Natural killer cell (primary cell): ENCODE measurements around the gene SPSB3. TPM values are rescaled to one million over a fixed set of nuclear protein-coding genes. Genes with fewer than 3 reads are reported as not detected.

Experiments used
- ATAC-seq, 3 donors: fragments of 150-1000 bp in 2 of 3; fragments of 200-7000 bp in 1 of 3; cut with Tn5 transposase; 1 replicate in 1 of 3; 2 replicates in 2 of 3; pipeline ENCODE4 v1.10.0; 2021; ENCODE audit warnings: mild to moderate bottlenecking in 2 of 3, moderate library complexity in 2 of 3
- DNase-seq, 2 donors: peaks; one replicate each; pipeline versions ENCODE4 v3.0.0 to v3.0.0-alpha.2; 2013 to 2021; ENCODE audit warnings: mixed read lengths in 1 of 2
- H3K27ac ChIP-seq: one replicate; pipeline ENCODE4 v1.5.1; 2013; ENCODE audit warnings: mild to moderate bottlenecking, low read length
- H3K27me3 ChIP-seq: one replicate; pipeline ENCODE4 v1.6.1; 2013; ENCODE audit warnings: low read length; ENCODE audit not compliant: control insufficient read depth, insufficient read depth
- H3K36me3 ChIP-seq: one replicate; pipeline ENCODE4 v1.6.1; 2013; ENCODE audit warnings: low read length; ENCODE audit not compliant: control insufficient read depth, insufficient read depth
- H3K4me1 ChIP-seq: one replicate; pipeline ENCODE4 v1.6.1; 2013; ENCODE audit warnings: low read length; ENCODE audit not compliant: control insufficient read depth, insufficient read depth
- H3K4me3 ChIP-seq: one replicate; pipeline ENCODE4 v1.5.1; 2013; ENCODE audit warnings: low read length
- H3K9me3 ChIP-seq: one replicate; pipeline ENCODE4 v1.6.1; 2013; ENCODE audit warnings: low read length; ENCODE audit not compliant: control insufficient read depth, insufficient read depth
- H3K27ac Mint-ChIP-seq, 2 donors: one replicate each; pipeline ENCODE4 v1.8.0; 2022; ENCODE audit warnings: mild to moderate bottlenecking in 2 of 2, mixed read lengths in 2 of 2, moderate library complexity in 1 of 2
- H3K27me3 Mint-ChIP-seq, 2 donors: one replicate each; pipeline ENCODE4 v1.8.0; 2022; ENCODE audit warnings: low read depth in 2 of 2, mixed read lengths in 2 of 2
- H3K36me3 Mint-ChIP-seq: one replicate; pipeline ENCODE4 v1.8.0; 2022; ENCODE audit warnings: mixed read lengths
- H3K4me1 Mint-ChIP-seq, 2 donors: one replicate each; pipeline ENCODE4 v1.8.0; 2022; ENCODE audit warnings: mixed read lengths in 2 of 2
- H3K4me3 Mint-ChIP-seq: one replicate; pipeline ENCODE4 v1.8.0; 2022; ENCODE audit warnings: mild to moderate bottlenecking, moderate library complexity, mixed read lengths
- H3K9me3 Mint-ChIP-seq, 2 donors: one replicate each; pipeline ENCODE4 v1.8.0; 2022; ENCODE audit warnings: mixed read lengths in 2 of 2
- CTCF ChIP-seq: fragments of 200-600 bp; IDR thresholded peaks from one replicate; pipeline ENCODE4 v1.8.0; 2022; ENCODE audit warnings: antibody characterized with exemption
- WGBS: methylation state at CpG from one replicate; pipeline ENCODE4 v1.1.7; 2013; ENCODE audit warnings: missing lambda C conversion rate; ENCODE audit not compliant: insufficient coverage; 5-methylcytosine and 5-hydroxymethylcytosine counted together
- intact Hi-C: fragments of 100-400 bp; cut with micrococcal nuclease; formaldehyde crosslinking; loops from one replicate; pipeline ENCODE4 v1.14.2; 2022
- total RNA-seq, 4 donors: library from RNA; stranded (reverse); fragments of 120-200 nt in 1 of 4; gene quantifications; one replicate each; pipeline versions ENCODE4 v1.2.3 to v1.2.4, GENCODE V29; 2013 to 2022

Gene SPSB3
- total RNA-seq, 3 donors from 2014 or later (not counting 1 experiment from before 2014, with no cell fraction given), result 100 to 122 (median 110) TPM

DNA sequence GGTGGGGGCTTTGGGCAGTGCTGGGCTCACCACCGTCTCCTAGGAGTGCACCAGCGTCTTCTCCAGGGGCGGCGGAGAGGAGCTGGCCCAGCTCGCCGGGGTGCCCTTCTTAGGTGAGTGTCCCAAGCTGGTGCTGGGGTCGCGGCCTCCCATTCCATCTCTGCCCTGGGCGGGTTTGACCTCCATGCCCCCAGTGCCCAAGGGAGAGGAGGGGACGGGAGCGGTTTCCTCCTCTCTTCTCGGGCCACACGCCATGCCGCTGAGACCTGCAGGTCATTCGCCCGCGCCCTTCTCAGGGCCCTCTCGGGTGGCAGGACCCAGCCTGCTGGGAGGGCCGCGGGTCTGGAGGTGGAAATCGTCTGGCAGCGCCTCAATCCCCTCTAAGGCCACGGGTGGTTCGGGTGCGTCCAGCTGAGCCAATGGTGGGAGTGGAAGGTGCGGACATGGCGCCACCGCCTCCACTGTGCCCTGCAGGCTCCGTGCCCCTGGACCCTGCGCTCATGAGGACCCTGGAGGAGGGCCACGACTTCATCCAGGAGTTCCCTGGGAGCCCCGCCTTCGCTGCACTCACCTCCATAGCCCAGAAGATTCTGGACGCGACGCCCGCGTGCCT, 5.8 kb upstream of the SPSB3 start:
- WGBS, result 97% methylated on average over 38 of the region's 38 CpGs
- H3K9me3 Mint-ChIP-seq, result no peaks in the 10 kb centered on the region
- Histone ChIP-seq H3K27ac (no peak overlapping the region), H3K4me1 (peaks cover 20% of the 10 kb centered on the region), H3K27me3 (no peaks in the 10 kb centered on the region), H3K4me3 (no peak overlapping the region), H3K9me3 (no peaks in the 10 kb centered on the region), H3K36me3 (peaks cover 20% of the 10 kb centered on the region)
- H3K4me3 Mint-ChIP-seq, result no peak overlapping the region
- TF ChIP-seq CTCF, result no peak
- H3K36me3 Mint-ChIP-seq, result no peaks in the 10 kb centered on the region
- H3K4me1 Mint-ChIP-seq, result peaks cover 6 to 16% of the 10 kb centered on the region in 2 donors
- no peaks in the 10 kb centered on the region for H3K27me3 Mint-ChIP-seq
- DNase-seq (no peak), ATAC-seq (no peak)
- no peak overlapping the region for H3K27ac Mint-ChIP-seq
- intact Hi-C loops, result no loop called here

- H3K4me3 Mint-ChIP-seq, result no peak overlapping the region
These were observed 5.1 kb upstream of the SPSB3 start for GRCh38 chr16:1787322-1788094.

DNA sequence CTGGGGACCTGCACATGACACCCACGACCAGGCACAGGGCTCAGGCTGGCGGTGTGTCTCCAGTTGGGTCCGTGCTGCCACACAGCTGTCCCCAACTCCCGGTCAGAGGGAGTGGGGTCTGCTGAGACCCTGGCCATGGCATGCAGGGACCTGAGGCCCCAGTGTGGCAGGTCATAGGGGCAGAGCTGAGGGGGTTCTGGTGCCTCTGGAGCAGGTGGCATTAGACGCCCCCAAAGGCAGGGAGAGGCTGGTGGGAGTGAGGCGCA, 4.6 kb upstream of the SPSB3 start:
- ATAC-seq, result no peak
- no peak overlapping the region for H3K27ac ChIP-seq
- intact Hi-C loops, result no loop called here
- Mint-ChIP-seq H3K4me3 (no peak overlapping the region), H3K27me3 (no peaks in the 10 kb centered on the region), H3K4me1 (peaks cover 6 to 18% of the 10 kb centered on the region in 2 donors), H3K27ac (no peak overlapping the region), H3K9me3 (no peaks in the 10 kb centered on the region), H3K36me3 (no peaks in the 10 kb centered on the region)
- H3K27me3 ChIP-seq, result no peaks in the 10 kb centered on the region
- no peak overlapping the region for H3K4me3 ChIP-seq
- H3K36me3 ChIP-seq, result peaks cover 20% of the 10 kb centered on the region
- DNase-seq, result no peak
- H3K4me1 ChIP-seq, result peaks cover 22% of the 10 kb centered on the region
- H3K9me3 ChIP-seq, result no peaks in the 10 kb centered on the region
- TF ChIP-seq CTCF, result no peak
- 93% methylated on average over 6 of the region's 6 CpGs for WGBS

More at GRCh38 chr16:1787322-1788094, 5.1 kb upstream of the SPSB3 start:
- H3K4me3 ChIP-seq, result no peak overlapping the region
- H3K4me1 Mint-ChIP-seq, result peaks cover 6 to 17% of the 10 kb centered on the region in 2 donors
- no peak overlapping the region for H3K27ac Mint-ChIP-seq
- ATAC-seq (no peak), DNase-seq (no peak)
- no peaks in the 10 kb centered on the region for H3K9me3 Mint-ChIP-seq
- no peak overlapping the region for H3K27ac ChIP-seq
- H3K9me3 ChIP-seq, result no peaks in the 10 kb centered on the region
- no peaks in the 10 kb centered on the region for H3K36me3 Mint-ChIP-seq
- 97% methylated on average over 44 of the region's 44 CpGs for WGBS
- intact Hi-C loops, result no loop called here
- H3K4me1 ChIP-seq, result peaks cover 22% of the 10 kb centered on the region
- TF ChIP-seq CTCF, result no peak
- no peaks in the 10 kb centered on the region for H3K27me3 Mint-ChIP-seq
- H3K36me3 ChIP-seq, result peaks cover 20% of the 10 kb centered on the region
- no peaks in the 10 kb centered on the region for H3K27me3 ChIP-seq
